H1 (cell line): ENCODE measurements around the gene EXOG. TPM values are rescaled to one million over a fixed set of nuclear protein-coding genes. Genes with fewer than 3 reads are reported as not detected.
A peak's percentile ranks its signal among the peaks of the same experiment; 100 is the strongest.

ENCODE experiments used
- CTCF ChIA-PET: fragments of 300-600 bp; sonication (Branson Sonifier 250); formaldehyde crosslinking; loops from one replicate; lab custom pipeline; 2021; ENCODE audit not compliant: partially characterized antibody; lab: Charles Lee
- POLR2A ChIA-PET: fragments of 300-600 bp; sonication (Branson Sonifier 250); formaldehyde crosslinking; loops from one replicate; lab custom pipeline; 2021; ENCODE audit warnings: inconsistent platforms; ENCODE audit not compliant: partially characterized antibody; lab: Charles Lee
- DNase-seq, 2 experiments: peaks; one replicate each; pipeline versions ENCODE4 v3.0.0 to v3.0.0-alpha.2; 2010 to 2022; ENCODE audit warnings: low spot score in 2 of 2, low read depth in 1 of 2, mixed read lengths in 1 of 2
- FAIRE-seq: peaks from 2 replicates; lab custom pipeline; 2011; peaks lifted over from hg19 to GRCh38; lab: Jason Lieb, UNC
- H2AFZ ChIP-seq: 2 replicates; pipeline ENCODE4 v1.8.1; 2012; ENCODE audit warnings: low read length, inconsistent platforms
- H2AK5ac ChIP-seq: 2 replicates; pipeline ENCODE4 v1.6.1; 2013; ENCODE audit warnings: low read depth, low read length
- H2BK120ac ChIP-seq: replicated peaks from 2 replicates; pipeline ENCODE3; 2013; ENCODE audit warnings: low read depth, low read length, inconsistent platforms
- H2BK12ac ChIP-seq: 2 replicates; pipeline ENCODE4 v1.6.1; 2013; ENCODE audit warnings: low read depth, low read length
- H2BK15ac ChIP-seq: 2 replicates; pipeline ENCODE4 v1.6.1; 2013; ENCODE audit warnings: low read length
- H2BK20ac ChIP-seq: 2 replicates; pipeline ENCODE4 v1.6.1; 2013; ENCODE audit warnings: low read length
- H2BK5ac ChIP-seq: 2 replicates; pipeline ENCODE4 v1.6.1; 2013; ENCODE audit warnings: low read depth, low read length
- H3K14ac ChIP-seq: 2 replicates; pipeline ENCODE4 v1.6.1; 2013; ENCODE audit warnings: inconsistent platforms; ENCODE audit not compliant: insufficient read length
- H3K18ac ChIP-seq: 2 replicates; pipeline ENCODE4 v1.6.1; 2013; ENCODE audit warnings: low read length; ENCODE audit errors: extremely low read depth
- H3K23ac ChIP-seq: 2 replicates; pipeline ENCODE4 v1.6.1; 2013; ENCODE audit warnings: inconsistent platforms; ENCODE audit not compliant: insufficient read length
- H3K23me2 ChIP-seq: 2 replicates; pipeline ENCODE4 v1.6.1; 2013; ENCODE audit warnings: low read depth, low read length
- H3K27ac ChIP-seq: 2 replicates; pipeline ENCODE4 v1.6.1; 2011; ENCODE audit warnings: low read depth, low read length, inconsistent platforms
- H3K27me3 ChIP-seq, 4 experiments: replicated peaks in 1 of 4; 1 replicate in 1 of 4; 2 replicates in 3 of 4; pipeline versions ENCODE4 v1.6.1 to v1.8.1; 2011 to 2013; ENCODE audit warnings: low read length in 3 of 4, mild to moderate bottlenecking in 3 of 4, inconsistent platforms in 2 of 4, mixed read lengths in 2 of 4, moderate library complexity in 1 of 4; ENCODE audit not compliant: control insufficient read depth in 3 of 4, insufficient read depth in 3 of 4; ENCODE audit errors: extremely low read depth in 1 of 4
- H3K36me3 ChIP-seq, 4 experiments: 2 replicates each; pipeline versions ENCODE4 v1.6.1 to v1.8.1; 2011 to 2013; ENCODE audit warnings: mild to moderate bottlenecking in 4 of 4, low read length in 3 of 4, moderate library complexity in 2 of 4, control low read depth in 1 of 4, inconsistent platforms in 1 of 4; ENCODE audit not compliant: insufficient read depth in 4 of 4, control insufficient read depth in 2 of 4
- H3K4ac ChIP-seq: replicated peaks from 2 replicates; pipeline ENCODE3; 2013; ENCODE audit warnings: low read length, low read depth, mixed read lengths, inconsistent platforms; ENCODE audit not compliant: insufficient read length
- H3K4me1 ChIP-seq, 4 experiments: replicated peaks in 1 of 4; 1 replicate in 1 of 4; 2 replicates in 3 of 4; pipeline versions ENCODE4 v1.6.1 to v1.8.1; 2011 to 2013; ENCODE audit warnings: low read length in 3 of 4, inconsistent platforms in 2 of 4, mixed read lengths in 1 of 4; ENCODE audit not compliant: insufficient read depth in 4 of 4, control insufficient read depth in 3 of 4
- H3K4me2 ChIP-seq, 2 experiments: 2 replicates each; pipeline versions ENCODE4 v1.6.1 to v1.8.1; 2011 to 2013; ENCODE audit warnings: low read depth in 2 of 2, low read length in 2 of 2, control low read depth in 1 of 2, inconsistent platforms in 1 of 2, mild to moderate bottlenecking in 1 of 2; ENCODE audit not compliant: insufficient read depth in 1 of 2
- H3K4me3 ChIP-seq, 4 experiments: fragments of 200-600, 300-600 bp in 1 of 4; sonication (generic), shearing (Covaris generic), sonication (Bioruptor Twin) in 1 of 4; 2 replicates each; pipeline versions ENCODE4 v1.5.1 to v1.8.1; 2011 to 2016; ENCODE audit warnings: low read length in 4 of 4, low read depth in 3 of 4, control low read depth in 2 of 4, inconsistent platforms in 2 of 4, mild to moderate bottlenecking in 2 of 4, mixed read lengths in 1 of 4, moderate library complexity in 1 of 4; ENCODE audit not compliant: insufficient read depth in 2 of 4; ENCODE audit errors: extremely low read depth in 1 of 4
- H3K56ac ChIP-seq: replicated peaks from 2 replicates; pipeline ENCODE3; 2013; ENCODE audit warnings: low read depth, mild to moderate bottlenecking, mixed read lengths, low read length, inconsistent platforms; ENCODE audit not compliant: insufficient read length
- H3K79me1 ChIP-seq: 2 replicates; pipeline ENCODE4 v1.6.1; 2013; ENCODE audit warnings: low read depth, low read length, control low read depth
- H3K79me2 ChIP-seq, 2 experiments: 2 replicates each; pipeline versions ENCODE4 v1.6.1 to v1.8.1; 2012 to 2013; ENCODE audit warnings: low read length in 2 of 2, mild to moderate bottlenecking in 2 of 2, inconsistent platforms in 1 of 2; ENCODE audit not compliant: insufficient read depth in 2 of 2, control insufficient read depth in 1 of 2
- H3K9ac ChIP-seq, 4 experiments: replicated peaks in 1 of 4; 1 replicate in 1 of 4; 2 replicates in 3 of 4; pipeline versions ENCODE4 v1.6.1 to v1.8.1; 2011 to 2013; ENCODE audit warnings: low read depth in 3 of 4, low read length in 3 of 4, control low read depth in 2 of 4, mild to moderate bottlenecking in 2 of 4, moderate library complexity in 2 of 4, inconsistent platforms in 1 of 4; ENCODE audit errors: extremely low read depth in 1 of 4
- H3K9me3 ChIP-seq, 2 experiments: 2 replicates each; pipeline versions ENCODE4 v1.6.1 to v1.8.1; 2012 to 2013; ENCODE audit warnings: mild to moderate bottlenecking in 2 of 2, moderate library complexity in 2 of 2, control low read depth in 1 of 2, inconsistent platforms in 1 of 2, low read depth in 1 of 2, low read length in 1 of 2, mixed read lengths in 1 of 2; ENCODE audit not compliant: insufficient read depth in 2 of 2
- H4K20me1 ChIP-seq, 2 experiments: replicated peaks in 1 of 2; 2 replicates each; pipeline versions ENCODE3 to v1.8.1; 2011 to 2013; ENCODE audit warnings: inconsistent platforms in 2 of 2, low read length in 2 of 2, mild to moderate bottlenecking in 1 of 2; ENCODE audit not compliant: insufficient read depth in 2 of 2, control insufficient read depth in 1 of 2
- H4K5ac ChIP-seq: 2 replicates; pipeline ENCODE4 v1.6.1; 2013; ENCODE audit warnings: low read length, low read depth, mixed read lengths, inconsistent platforms; ENCODE audit not compliant: insufficient read length
- H4K8ac ChIP-seq: 2 replicates; pipeline ENCODE4 v1.8.0; 2013; ENCODE audit warnings: mild to moderate bottlenecking, moderate library complexity, low read length, inconsistent platforms; ENCODE audit not compliant: insufficient read depth; ENCODE audit errors: extremely low read depth
- H4K91ac ChIP-seq: replicated peaks from 2 replicates; pipeline ENCODE3; 2013; ENCODE audit warnings: low read length, mixed read lengths, inconsistent platforms; ENCODE audit not compliant: insufficient read length
- BCL11A ChIP-seq, 2 experiments: IDR thresholded peaks; one replicate each; pipeline ENCODE4 v1.6.1; 2011; ENCODE audit warnings: low read depth in 2 of 2, low read length in 2 of 2, mild to moderate bottlenecking in 2 of 2
- GABPA ChIP-seq: IDR thresholded peaks from 2 replicates; pipeline ENCODE4 v1.6.1; 2011; ENCODE audit warnings: mild to moderate bottlenecking, low read length, moderate library complexity, borderline replicate concordance; ENCODE audit not compliant: insufficient read depth
- MAX ChIP-seq: IDR thresholded peaks from 2 replicates; pipeline ENCODE4 v1.6.1; 2012; ENCODE audit warnings: inconsistent platforms
- RAD21 ChIP-seq, 2 experiments: IDR thresholded peaks in 1 of 2; conservative IDR thresholded peaks in 1 of 2; 2 replicates each; pipeline ENCODE4 v1.6.1; 2011; ENCODE audit warnings: low read depth in 2 of 2, low read length in 2 of 2, improper control_type of control experiment in 1 of 2, inconsistent platforms in 1 of 2, mild to moderate bottlenecking in 1 of 2, moderate library complexity in 1 of 2
- WGBS, 2 experiments: shearing (Covaris generic) in 1 of 2; methylation state at CpG; one replicate each; pipeline versions ENCODE4 v1.1.6 to v1.1.7; 2013 to 2015; ENCODE audit warnings: low lambda C conversion rate in 2 of 2, mixed read lengths in 2 of 2, inconsistent platforms in 1 of 2, low coverage in 1 of 2, missing lambda C conversion rate in 1 of 2; ENCODE audit not compliant: insufficient replicate concordance in 2 of 2, insufficient coverage in 1 of 2, insufficient read length in 1 of 2; ENCODE audit errors: extremely low coverage in 1 of 2, missing lambda C conversion rate in 1 of 2; 5-methylcytosine and 5-hydroxymethylcytosine counted together
- polyA plus RNA-seq, 7 experiments: library from polyadenylated mRNA; depleted of rRNA in 3 of 7; stranded (reverse) in 5 of 7; unstranded in 2 of 7; fragments of >200 nt in 5 of 7; fragments of 200-250 nt in 2 of 7; gene quantifications; 1 replicate in 5 of 7; 2 replicates in 1 of 7; 4 replicates in 1 of 7; pipeline versions ENCODE4 v1.2.1 to v1.2.3, GENCODE V29; 2011 to 2013; ENCODE audit warnings: missing spikeins in 2 of 7, mixed read lengths in 2 of 7
- total RNA-seq: library from RNA; stranded (reverse); fragmentation: NEBNext Ultra II Directional; extraction: Animal tissue kit (Norgen Biotek cat#: 25700); gene quantifications from 2 replicates; pipeline ENCODE4 v1.2.1, GENCODE V29; 2021

The EXOG gene
- total and polyA plus RNA-seq, 2 of the 8 experiments (the other 6 are each of a cell fraction or from before 2014, with no cell fraction given) = 7.2 to 12.9 TPM

DNA sequence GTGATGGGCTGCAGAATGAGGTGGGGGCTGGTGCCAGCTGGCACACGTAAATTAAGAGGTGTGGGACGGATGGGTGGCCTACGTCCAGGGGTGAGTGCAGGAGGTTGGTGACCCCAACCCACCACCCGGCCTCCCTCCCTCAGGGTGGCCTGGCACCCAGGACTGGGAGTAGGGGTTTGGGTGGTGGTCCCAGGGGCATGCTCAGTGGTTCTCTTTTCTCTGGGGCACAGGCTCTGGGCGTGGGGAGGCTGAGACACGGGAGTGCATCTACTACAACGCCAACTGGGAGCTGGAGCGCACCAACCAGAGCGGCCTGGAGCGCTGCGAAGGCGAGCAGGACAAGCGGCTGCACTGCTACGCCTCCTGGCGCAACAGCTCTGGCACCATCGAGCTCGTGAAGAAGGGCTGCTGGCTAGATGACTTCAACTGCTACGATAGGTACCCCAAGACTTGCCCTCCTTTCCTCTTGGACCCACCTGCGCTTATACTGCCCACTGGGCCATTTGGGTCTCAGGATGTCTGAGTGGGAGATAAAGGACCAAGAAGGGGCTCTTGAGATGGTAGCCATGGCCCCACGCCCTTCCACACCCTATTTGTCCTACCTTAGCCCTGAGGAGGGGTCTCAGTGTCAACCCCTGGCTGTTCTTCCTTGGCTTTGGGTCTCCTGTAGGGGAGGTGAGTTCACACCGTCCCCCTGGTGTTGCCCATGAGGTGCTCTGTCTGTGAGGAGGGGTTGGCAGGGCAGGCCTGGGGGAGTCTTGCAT, 18.9 kb upstream of the EXOG start:
- peaks cover 43% of the 10 kb centered on the region for H3K79me1 ChIP-seq
- H3K27ac ChIP-seq = no peak overlapping the region
- no peak overlapping the region for H3K56ac ChIP-seq
- no peak overlapping the region for H3K18ac ChIP-seq
- H3K4me3 ChIP-seq = no peak overlapping the region
- no peaks in the 10 kb centered on the region; the same call in 1 of the 2 replicates for H3K23me2 ChIP-seq
- no peaks in the 10 kb centered on the region for H3K27me3 ChIP-seq
- H2BK20ac ChIP-seq = no peak overlapping the region
- H3K23ac ChIP-seq = no peak overlapping the region
- TF ChIP-seq GABPA = no peak
- TF ChIP-seq MAX = no peak
- no peak for TF ChIP-seq BCL11A (IDR thresholded peaks at IDR 0.05; ENCODE audit: low read depth in 2 of 2, low read length in 2 of 2)
- no peak for TF ChIP-seq RAD21 (IDR thresholded peaks at IDR 0.05 in 1 of 2, conservative IDR thresholded peaks at IDR 0.05 in 1 of 2; ENCODE audit: low read depth in 2 of 2, low read length in 2 of 2)
- 84% methylated on average over 21 of the region's 21 CpGs; no CpG with 5 or more reads in 1 of the 2 experiments for WGBS, 2 experiments
- no peak overlapping the region for H4K8ac ChIP-seq
- POLR2A ChIA-PET = no interaction called here
- peaks cover 11 to 56% of the 10 kb centered on the region in 2 experiments for H3K79me2 ChIP-seq
- H3K36me3 ChIP-seq = peaks cover 20 to 36% (median 28%) of the 10 kb centered on the region in 4 experiments
- H3K4ac ChIP-seq = no peak overlapping the region
- no peak overlapping the region for H2BK120ac ChIP-seq
- H4K5ac ChIP-seq = no peak overlapping the region
- no peak overlapping the region for H2AK5ac ChIP-seq
- DNase-seq (no peak), FAIRE-seq (no peak)
- H3K9me3 ChIP-seq = no peaks in the 10 kb centered on the region
- no peak overlapping the region for H4K91ac ChIP-seq
- H3K4me2 ChIP-seq = no peak overlapping the region
- peaks cover 0 to 4% (median 2%) of the 10 kb centered on the region in 4 experiments; a peak in 4 of 7 replicates for H3K4me1 ChIP-seq
- no peak overlapping the region for H2BK15ac ChIP-seq
- no peak overlapping the region for H3K9ac ChIP-seq
- no peak overlapping the region for H3K14ac ChIP-seq
- H2BK5ac ChIP-seq = peak overlapping the region; percentile 24; the same call in 1 of the 2 replicates
- H2BK12ac ChIP-seq = no peak overlapping the region
- peaks cover 20 to 39% of the 10 kb centered on the region in 2 experiments for H4K20me1 ChIP-seq
- H2AFZ ChIP-seq = no peak overlapping the region
- CTCF ChIA-PET = interaction anchor here (1.2 kb wide), 1 partner anchor 13 kb away, joined by 3 read pairs; no protein-coding TSS in a partner anchor
